Thyroid gland (tissue), 4 donors: Measurements from ENCODE around the gene HOXC4. TPM values are rescaled to one million over a fixed set of nuclear protein-coding genes. Genes with fewer than 3 reads are reported as not detected.
"Not testable (repeated sequence)": the region's sequence is repeated elsewhere in the genome, so short reads cannot be mapped to it uniquely, and the experiment has no call there.

Experiments
- DNase-seq, 2 donors: peaks; one replicate each; pipeline ENCODE4 v3.0.0-alpha.2; 2019
- H3K27ac ChIP-seq, 3 donors: fragments of 200-600 bp; sonication (generic); 1 replicate in 2 of 3; 2 replicates in 1 of 3; pipeline ENCODE4 v1.5.1; 2016 to 2019; ENCODE audit warnings: mild to moderate bottlenecking in 1 of 3, moderate library complexity in 1 of 3
- H3K27me3 ChIP-seq: fragments of 200-600 bp; sonication (generic); one replicate; pipeline ENCODE4 v1.5.1; 2019
- H3K36me3 ChIP-seq, 2 donors: fragments of 200-600 bp; sonication (generic); one replicate each; pipeline ENCODE4 v1.5.1; 2016 to 2019
- H3K4me1 ChIP-seq, 2 donors: fragments of 200-600 bp; sonication (generic); one replicate each; pipeline ENCODE4 v1.5.1; 2017 to 2019
- H3K4me3 ChIP-seq, 3 donors: fragments of 200-600 bp; sonication (generic); replicated peaks in 1 of 3; 1 replicate in 2 of 3; 2 replicates in 1 of 3; pipeline ENCODE4 v1.5.1; 2016; ENCODE audit warnings: mild to moderate bottlenecking in 1 of 3
- H3K9me3 ChIP-seq: fragments of 200-600 bp; sonication (generic); one replicate; pipeline ENCODE4 v1.5.1; 2017
- POLR2A ChIP-seq, 2 donors: fragments of 450-650 bp; IDR thresholded peaks; one replicate each; pipeline ENCODE4 v1.6.1; 2017; ENCODE audit warnings: antibody characterized with exemption in 2 of 2, mild to moderate bottlenecking in 2 of 2, moderate library complexity in 1 of 2
- whole genome bisulfite sequencing, 2 donors: methylation state at CpG; one replicate each; pipeline ENCODE4 v1.1.5; 2017; 5-methylcytosine and 5-hydroxymethylcytosine counted together
- intact Hi-C: fragments of 100-400 bp; cut with DNase I; formaldehyde crosslinking; loops from one replicate; pipeline ENCODE4 v1.15.1; 2023
- total RNA-seq, 4 donors: library from RNA; depleted of rRNA; stranded (reverse); fragments of >200 nt; gene quantifications; one replicate each; pipeline ENCODE4 v1.2.3, GENCODE V29; 2016
- TF ChIP-seq, protein P1 (sequence below), 6 experiments: fragments of 200-600 bp in 3 of 6; fragments of 450-650 bp in 3 of 6; sonication (generic) in 3 of 6; IDR thresholded peaks; one replicate each; pipeline ENCODE4 v1.5.1; 2016 to 2019; ENCODE audit warnings: antibody characterized with exemption in 6 of 6, mild to moderate bottlenecking in 2 of 6, inconsistent platforms in 1 of 6, moderate library complexity in 1 of 6

HOXC4 gene
- total RNA-seq, 4 donors from 2014 or later = 0.22 to 0.27 TPM; not detected in 2

DNA sequence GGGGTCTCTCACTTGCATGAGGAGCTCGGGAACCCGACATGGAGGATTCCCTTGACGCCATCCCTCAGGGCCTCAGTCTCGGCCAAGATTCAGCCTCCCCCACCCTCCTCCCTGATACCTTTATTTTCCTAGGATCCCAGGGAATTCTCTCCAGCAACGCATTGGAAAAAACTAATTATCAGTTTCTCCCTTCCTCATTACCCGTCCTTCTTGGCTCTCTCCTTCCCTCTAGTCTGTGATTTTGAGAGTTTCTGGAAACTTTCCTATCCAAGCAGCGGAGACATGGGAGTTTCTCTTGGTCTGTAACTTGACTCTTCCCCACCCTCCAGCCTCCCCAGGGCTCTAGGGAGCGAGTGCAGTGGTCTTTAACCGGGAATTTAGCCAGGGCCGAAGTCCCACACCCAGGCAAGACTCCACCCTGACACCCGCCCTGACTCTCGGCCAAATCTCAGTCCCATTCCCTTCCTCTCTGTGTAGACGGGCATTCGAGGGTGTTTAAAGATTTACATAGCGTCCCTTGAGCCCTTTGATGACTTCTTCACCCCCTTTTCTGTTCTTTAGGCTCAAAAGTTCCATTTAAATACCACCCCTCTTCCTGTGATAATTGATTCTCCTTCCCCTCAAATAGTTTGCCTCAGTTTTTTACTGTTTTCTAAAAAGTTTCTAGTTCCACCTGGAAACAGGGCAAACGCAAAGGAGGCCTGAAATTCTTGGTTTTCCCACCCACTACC, 14.1 kb upstream of the HOXC4 start:
- DNase-seq = no peak
- H3K4me3 ChIP-seq = no peak overlapping the region
- H3K9me3 ChIP-seq = no peaks in the 10 kb centered on the region

DNA sequence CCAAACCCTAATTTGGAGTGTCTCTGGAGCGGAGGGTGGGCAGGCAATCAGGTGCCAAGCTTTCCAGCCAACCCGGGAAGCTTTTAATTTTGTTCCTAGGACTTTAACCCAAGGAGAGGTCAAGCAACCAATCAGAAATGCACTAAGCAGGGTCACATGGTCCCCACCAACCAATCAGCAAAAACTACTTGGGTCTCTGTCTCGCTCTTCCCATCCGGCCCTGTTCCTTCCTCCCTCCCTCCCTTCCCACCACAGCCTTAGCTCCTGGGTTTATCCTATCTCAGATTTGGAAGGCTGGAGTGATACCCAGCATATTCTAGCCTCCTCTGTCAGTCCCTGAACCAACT, 13.5 kb upstream of the HOXC4 start:
- no peaks in the 10 kb centered on the region for H3K9me3 ChIP-seq
- H3K4me1 ChIP-seq = peaks cover 0 to 14% of the 10 kb centered on the region in 2 donors
- H3K27ac ChIP-seq = no peak overlapping the region
- no peak for TF ChIP-seq POLR2A (IDR thresholded peaks at IDR 0.05)
- TF ChIP-seq, protein P1, sequence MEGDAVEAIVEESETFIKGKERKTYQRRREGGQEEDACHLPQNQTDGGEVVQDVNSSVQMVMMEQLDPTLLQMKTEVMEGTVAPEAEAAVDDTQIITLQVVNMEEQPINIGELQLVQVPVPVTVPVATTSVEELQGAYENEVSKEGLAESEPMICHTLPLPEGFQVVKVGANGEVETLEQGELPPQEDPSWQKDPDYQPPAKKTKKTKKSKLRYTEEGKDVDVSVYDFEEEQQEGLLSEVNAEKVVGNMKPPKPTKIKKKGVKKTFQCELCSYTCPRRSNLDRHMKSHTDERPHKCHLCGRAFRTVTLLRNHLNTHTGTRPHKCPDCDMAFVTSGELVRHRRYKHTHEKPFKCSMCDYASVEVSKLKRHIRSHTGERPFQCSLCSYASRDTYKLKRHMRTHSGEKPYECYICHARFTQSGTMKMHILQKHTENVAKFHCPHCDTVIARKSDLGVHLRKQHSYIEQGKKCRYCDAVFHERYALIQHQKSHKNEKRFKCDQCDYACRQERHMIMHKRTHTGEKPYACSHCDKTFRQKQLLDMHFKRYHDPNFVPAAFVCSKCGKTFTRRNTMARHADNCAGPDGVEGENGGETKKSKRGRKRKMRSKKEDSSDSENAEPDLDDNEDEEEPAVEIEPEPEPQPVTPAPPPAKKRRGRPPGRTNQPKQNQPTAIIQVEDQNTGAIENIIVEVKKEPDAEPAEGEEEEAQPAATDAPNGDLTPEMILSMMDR (IDR thresholded peaks at IDR 0.05) = no peak
- H3K27me3 ChIP-seq = peaks cover 9% of the 10 kb centered on the region
- DNase-seq = no peak
- no peak overlapping the region for H3K4me3 ChIP-seq
- 31 to 37% methylated on average over 4 of the region's 4 CpGs for WGBS, 2 donors
- intact Hi-C loops = no loop called here
- H3K36me3 ChIP-seq = no peaks in the 10 kb centered on the region

More for the DNA sequence above, 14.1 kb upstream of the HOXC4 start:
- Histone ChIP-seq H3K27ac (no peak overlapping the region), H3K36me3 (no peaks in the 10 kb centered on the region), H3K4me1 (peaks cover 0 to 14% of the 10 kb centered on the region in 2 donors), H3K27me3 (peaks cover 9% of the 10 kb centered on the region)
- WGBS, 2 donors = 6 to 10% methylated on average over 16 of the region's 16 CpGs
- TF ChIP-seq, protein P1 (IDR thresholded peaks at IDR 0.05) = no peak
- no peak for TF ChIP-seq POLR2A (IDR thresholded peaks at IDR 0.05)
- intact Hi-C loops = no loop called here

DNA sequence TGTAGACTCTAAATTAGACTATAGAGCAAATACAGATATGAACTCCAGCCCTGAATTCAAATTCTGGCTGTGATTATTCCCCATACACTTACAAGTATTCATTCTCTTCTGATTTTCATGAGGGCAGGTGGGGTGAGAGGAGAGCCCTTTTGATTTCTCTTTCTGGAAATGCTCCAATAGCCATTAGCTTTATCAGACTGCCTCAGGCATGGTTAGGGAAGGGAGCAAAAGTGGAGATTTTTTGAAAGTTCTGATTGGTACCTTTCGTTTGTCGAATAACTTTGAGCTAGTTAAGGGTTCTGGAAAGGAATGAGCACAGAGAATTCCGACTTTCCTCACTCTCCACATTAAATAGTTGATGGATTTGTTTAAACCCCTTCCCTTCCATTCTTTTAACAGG, 13.0 kb upstream of the HOXC4 start:
- Histone ChIP-seq H3K4me3 (no peak overlapping the region), H3K4me1 (peaks cover 0 to 14% of the 10 kb centered on the region in 2 donors), H3K27ac (no peak overlapping the region), H3K9me3 (no peaks in the 10 kb centered on the region), H3K27me3 (peaks cover 9% of the 10 kb centered on the region), H3K36me3 (no peaks in the 10 kb centered on the region)
- WGBS, 2 donors = 58 to 59% methylated on average over 3 of the region's 3 CpGs
- DNase-seq = no peak
- TF ChIP-seq, protein P1 (IDR thresholded peaks at IDR 0.05) = no peak
- TF ChIP-seq POLR2A (IDR thresholded peaks at IDR 0.05) = no peak
- intact Hi-C loops = no loop called here

DNA sequence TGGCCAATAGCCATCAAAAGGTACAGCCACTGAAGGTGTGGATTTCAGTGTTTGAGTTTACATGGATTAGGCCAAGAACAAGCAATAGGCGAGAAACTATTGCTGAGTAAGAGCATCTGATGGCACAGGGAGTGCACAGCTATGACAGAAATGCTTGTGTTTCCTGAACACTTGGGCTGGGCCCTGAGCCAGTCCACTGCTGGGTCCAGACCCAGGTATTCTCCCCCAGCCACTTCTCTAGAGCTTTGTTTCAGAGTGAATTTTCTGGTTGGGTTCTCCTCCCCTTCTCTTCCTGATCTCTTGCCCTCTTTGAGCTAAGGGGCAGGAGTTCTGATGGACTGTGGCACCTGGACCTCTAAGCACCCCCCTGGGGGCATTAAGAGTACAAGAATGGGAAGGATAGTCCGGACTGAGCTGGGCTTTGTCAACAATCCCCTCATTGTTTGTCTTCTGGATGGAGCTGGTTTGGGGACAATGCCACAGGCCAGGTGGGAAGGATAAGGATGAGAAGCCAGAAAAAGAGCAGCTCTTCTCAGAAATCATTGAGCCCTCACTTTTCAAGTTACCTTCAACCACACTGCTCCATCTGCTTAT, 12.4 kb upstream of the HOXC4 start:
- intact Hi-C loops = no loop called here
- Histone ChIP-seq H3K4me3 (no peak overlapping the region), H3K36me3 (no peaks in the 10 kb centered on the region), H3K27me3 (peaks cover 14% of the 10 kb centered on the region), H3K27ac (no peak overlapping the region), H3K9me3 (no peaks in the 10 kb centered on the region), H3K4me1 (peaks cover 0 to 11% of the 10 kb centered on the region in 2 donors)
- 19 to 28% methylated on average over 2 of the region's 2 CpGs for WGBS, 2 donors
- DNase-seq = no peak
- TF ChIP-seq POLR2A (IDR thresholded peaks at IDR 0.05) = no peak
- TF ChIP-seq, protein P1 (IDR thresholded peaks at IDR 0.05) = no peak

DNA sequence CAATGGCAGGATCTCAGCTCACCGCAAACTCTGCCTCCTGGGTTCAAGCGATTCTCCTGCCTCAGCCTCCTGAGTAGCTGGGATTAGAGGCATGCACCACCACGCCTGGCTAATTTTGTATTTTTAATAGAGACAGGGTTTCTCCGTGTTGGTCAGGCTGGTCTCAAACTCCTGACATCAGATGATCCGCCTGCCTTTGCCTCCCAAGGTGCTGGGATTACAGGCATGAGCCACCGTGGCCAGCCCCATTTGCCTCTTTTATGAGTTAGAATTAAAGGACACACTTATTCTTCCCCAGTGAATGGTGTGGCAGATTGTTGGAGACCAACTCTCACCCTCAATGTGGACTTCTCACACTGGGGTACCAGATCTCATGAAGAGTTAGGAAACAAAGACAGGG, 11.6 kb upstream of the HOXC4 start:
- H3K36me3 ChIP-seq, H3K4me1 ChIP-seq, H3K27ac ChIP-seq, H3K9me3 ChIP-seq, intact Hi-C loops, DNase-seq, H3K4me3 ChIP-seq: not testable (repeated sequence)
- peaks cover 20% of the 10 kb centered on the region for H3K27me3 ChIP-seq
- WGBS, 2 donors = 50 to 59% methylated on average over 6 of the region's 6 CpGs
